Common myeloid progenitor, CD34-positive (primary cell): ENCODE measurements around the gene BARHL2.
A peak's percentile ranks its signal among the peaks of the same experiment; 100 is the strongest.

ENCODE experiments used
- CTCF ChIA-PET: fragments of 350-600 bp; sonication (Branson Sonifier 250); formaldehyde crosslinking; loops from one replicate; lab custom pipeline; 2021; ENCODE audit warnings: antibody characterized with exemption; lab: Charles Lee
- POLR2A ChIA-PET: fragments of 350-600 bp; sonication (Branson Sonifier 250); formaldehyde crosslinking; loops from one replicate; lab custom pipeline; 2021; ENCODE audit warnings: antibody characterized with exemption; lab: Charles Lee
- DNase-seq, 3 donors: peaks; one replicate each; pipeline versions ENCODE4 v3.0.0 to v3.0.0-alpha.2; 2013
- H3K27ac ChIP-seq, 2 experiments: 1 replicate in 1 of 2; 2 replicates in 1 of 2; pipeline ENCODE4 v1.7.0; 2013; ENCODE audit warnings: inconsistent platforms in 2 of 2, low read length in 2 of 2, mild to moderate bottlenecking in 2 of 2, low read depth in 1 of 2, moderate library complexity in 1 of 2; ENCODE audit not compliant: severe bottlenecking in 2 of 2, insufficient read depth in 1 of 2, poor library complexity in 1 of 2
- H3K27me3 ChIP-seq, 5 experiments: replicated peaks in 2 of 5; 1 replicate in 3 of 5; 2 replicates in 2 of 5; pipeline versions ENCODE4 v1.6.1 to v1.7.0; 2013; ENCODE audit warnings: low read length in 4 of 5, mild to moderate bottlenecking in 2 of 5, moderate library complexity in 2 of 5, inconsistent platforms in 1 of 5; ENCODE audit not compliant: insufficient read depth in 5 of 5, control insufficient read depth in 4 of 5
- H3K36me3 ChIP-seq, 4 experiments: 1 replicate in 2 of 4; 2 replicates in 2 of 4; pipeline versions ENCODE4 v1.6.1 to v1.7.0; 2013; ENCODE audit warnings: low read length in 3 of 4, control low read depth in 1 of 4, mild to moderate bottlenecking in 1 of 4; ENCODE audit not compliant: control insufficient read depth in 4 of 4, insufficient read depth in 4 of 4
- H3K4me1 ChIP-seq, 4 experiments: 1 replicate in 3 of 4; 2 replicates in 1 of 4; pipeline versions ENCODE4 v1.6.1 to v1.7.1; 2013; ENCODE audit warnings: low read length in 3 of 4, mild to moderate bottlenecking in 3 of 4, control low read depth in 1 of 4, inconsistent platforms in 1 of 4, moderate library complexity in 1 of 4; ENCODE audit not compliant: control insufficient read depth in 4 of 4, insufficient read depth in 4 of 4; ENCODE audit errors: control extremely low read depth in 1 of 4
- H3K4me3 ChIP-seq, 7 experiments: 1 replicate in 4 of 7; 2 replicates in 3 of 7; pipeline versions ENCODE4 v1.5.1 to v1.7.0; 2013; ENCODE audit warnings: mild to moderate bottlenecking in 7 of 7, low read length in 6 of 7, moderate library complexity in 6 of 7, inconsistent platforms in 2 of 7, low read depth in 2 of 7, control low read depth in 1 of 7; ENCODE audit not compliant: insufficient read depth in 4 of 7, control insufficient read depth in 1 of 7; ENCODE audit errors: extremely low read depth in 1 of 7
- H3K9me3 ChIP-seq, 5 experiments: 1 replicate in 4 of 5; 2 replicates in 1 of 5; pipeline versions ENCODE4 v1.6.1 to v1.7.1; 2013; ENCODE audit warnings: low read length in 4 of 5, mild to moderate bottlenecking in 2 of 5, inconsistent platforms in 1 of 5, low read depth in 1 of 5, moderate library complexity in 1 of 5; ENCODE audit not compliant: control insufficient read depth in 4 of 5, insufficient read depth in 2 of 5; ENCODE audit errors: control extremely low read depth in 1 of 5
- WGBS: methylation state at CpG from one replicate; pipeline ENCODE4 v1.1.5; 2013; ENCODE audit not compliant: insufficient coverage; 5-methylcytosine and 5-hydroxymethylcytosine counted together

BARHL2 gene

GRCh38 chr1:90720145-90720636 lies 3.1 kb upstream of the BARHL2 start:
- CTCF ChIA-PET, result interaction anchor here (0.5 to 3.9 kb wide), 7 partner anchors 10 to 587 kb away, joined by 3 to 22 read pairs (median 4); no protein-coding TSS in a partner anchor
- no peak overlapping the region for H3K4me3 ChIP-seq
- no peaks in the 10 kb centered on the region for H3K36me3 ChIP-seq
- H3K4me1 ChIP-seq, result peaks cover 0 to 33% (median 26%) of the 10 kb centered on the region in 4 experiments
- no peak for DNase-seq
- H3K9me3 ChIP-seq, result peaks cover 0 to 13% (median 3%) of the 10 kb centered on the region in 5 experiments
- WGBS, result 28% methylated on average over 5 of the region's 14 CpGs
- POLR2A ChIA-PET, result no interaction called here
- no peak overlapping the region for H3K27ac ChIP-seq
- H3K27me3 ChIP-seq, result peaks cover 26 to 99% (median 60%) of the 10 kb centered on the region in 5 experiments

- ChIA-PET POLR2A (no interaction called here), CTCF (interaction anchor here (1.1 to 3.9 kb wide), 5 partner anchors 11 to 586 kb away, joined by 3 to 22 read pairs (median 12); no protein-coding TSS in a partner anchor)
- Histone ChIP-seq H3K27ac (no peak overlapping the region), H3K4me3 (no peak overlapping the region), H3K27me3 (peaks cover 27 to 99% (median 58%) of the 10 kb centered on the region in 5 experiments), H3K9me3 (peaks cover 0 to 13% (median 3%) of the 10 kb centered on the region in 5 experiments), H3K4me1 (peaks cover 0 to 27% (median 20%) of the 10 kb centered on the region in 4 experiments), H3K36me3 (no peaks in the 10 kb centered on the region)
- no peak for DNase-seq
- 11% methylated on average over 49 of the region's 55 CpGs for WGBS
Observed at GRCh38 chr1:90719330-90720144, 2.4 kb upstream of the BARHL2 start.

- no peaks in the 10 kb centered on the region for H3K36me3 ChIP-seq
- H3K9me3 ChIP-seq, result peaks cover 0 to 10% (median 3%) of the 10 kb centered on the region in 5 experiments
- H3K27me3 ChIP-seq, result peaks cover 27 to 99% (median 58%) of the 10 kb centered on the region in 5 experiments
- CTCF ChIA-PET, result interaction anchor here (1.1 to 3.9 kb wide), 4 partner anchors 11 to 585 kb away, joined by 3 to 22 read pairs (median 8); no protein-coding TSS in a partner anchor
- WGBS, result 3% methylated on average over 64 of the region's 66 CpGs
- POLR2A ChIA-PET, result no interaction called here
- peaks cover 0 to 24% (median 18%) of the 10 kb centered on the region in 4 experiments for H3K4me1 ChIP-seq
- peak in 1 of 3 donors; percentile 31 for DNase-seq
- peak overlapping the region in 5 of 7 experiments; percentile 32 to 68 (median 56) for H3K4me3 ChIP-seq
- no peak overlapping the region for H3K27ac ChIP-seq
Observed at GRCh38 chr1:90718411-90719329, 1.6 kb upstream of the BARHL2 start.

- H3K9me3 ChIP-seq, result peaks cover 0 to 10% (median 3%) of the 10 kb centered on the region in 5 experiments
- peaks cover 0 to 19% (median 15%) of the 10 kb centered on the region in 4 experiments for H3K4me1 ChIP-seq
- CTCF ChIA-PET, result no interaction called here
- peaks cover 27 to 99% (median 64%) of the 10 kb centered on the region in 5 experiments for H3K27me3 ChIP-seq
- POLR2A ChIA-PET, result no interaction called here
- peak in 2 of 3 donors; percentile 44 to 60 for DNase-seq
- H3K36me3 ChIP-seq, result no peaks in the 10 kb centered on the region
- no peak overlapping the region for H3K27ac ChIP-seq
- WGBS, result under 1% methylated on average over 65 of the region's 94 CpGs
- H3K4me3 ChIP-seq, result peak overlapping the region; percentile 24 to 68 (median 55)
Observed at GRCh38 chr1:90717665-90718410, 736 bp upstream of the BARHL2 start.

- peaks cover 24 to 99% (median 63%) of the 10 kb centered on the region in 5 experiments for H3K27me3 ChIP-seq
- 9% methylated on average over 24 of the region's 37 CpGs for WGBS
- no peak overlapping the region for H3K27ac ChIP-seq
- CTCF ChIA-PET, result no interaction called here
- H3K36me3 ChIP-seq, result no peaks in the 10 kb centered on the region
- POLR2A ChIA-PET, result no interaction called here
- H3K4me1 ChIP-seq, result peaks cover 0 to 19% (median 15%) of the 10 kb centered on the region in 4 experiments
- peak overlapping the region in 4 of 7 experiments; percentile 24 to 68 (median 55) for H3K4me3 ChIP-seq
- no peak for DNase-seq
- H3K9me3 ChIP-seq, result peaks cover 0 to 10% (median 3%) of the 10 kb centered on the region in 5 experiments
Observed at GRCh38 chr1:90717356-90717664, 208 bp upstream of the BARHL2 start.

- DNase-seq, result no peak
- no peak overlapping the region for H3K4me3 ChIP-seq
- ChIA-PET POLR2A (no interaction called here), CTCF (interaction anchor here (1.0 kb wide), 1 partner anchor 12 kb away, joined by 5 read pairs; no protein-coding TSS in a partner anchor)
- H3K27ac ChIP-seq, result no peak overlapping the region
- peaks cover 0 to 8% (median 3%) of the 10 kb centered on the region in 5 experiments for H3K9me3 ChIP-seq
- H3K27me3 ChIP-seq, result peaks cover 19 to 99% (median 61%) of the 10 kb centered on the region in 5 experiments
- WGBS, result 0% methylated on average over 1 of the region's 15 CpGs
- H3K4me1 ChIP-seq, result peaks cover 0 to 19% (median 15%) of the 10 kb centered on the region in 4 experiments
- no peaks in the 10 kb centered on the region for H3K36me3 ChIP-seq
Observed at GRCh38 chr1:90716243-90716551, 905 bp downstream of the BARHL2 start.
